ENCODE data around the gene UMAD1.

The UMAD1 gene

DNA sequence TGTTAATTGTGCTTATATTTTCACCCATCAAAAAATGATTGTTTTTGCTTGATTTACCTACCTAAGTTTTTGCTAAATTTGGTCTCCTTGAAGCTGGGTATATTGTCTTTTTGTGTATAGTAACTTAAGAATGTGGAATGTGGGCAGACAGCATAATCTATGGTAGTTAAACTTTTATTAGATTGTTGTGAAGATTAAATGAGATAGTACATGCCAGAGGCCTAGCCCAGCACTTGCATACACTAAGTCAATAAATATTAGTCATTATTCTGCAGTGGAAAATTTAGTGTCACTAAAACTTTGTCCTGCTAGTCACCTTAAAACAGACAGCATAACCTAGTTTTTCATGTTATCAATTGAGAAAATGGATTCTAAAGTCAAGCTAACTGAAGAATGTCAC, 97.1 kb downstream of the UMAD1 start:
- H3K27me3 Mint-ChIP-seq (ENCODE audit: low read depth), result peaks cover 5% of the 10 kb centered on the region
- no peak overlapping the region for H3K27ac Mint-ChIP-seq
- H3K4me1 Mint-ChIP-seq, result peaks cover 20% of the 10 kb centered on the region
- no peaks in the 10 kb centered on the region for H3K36me3 Mint-ChIP-seq (ENCODE audit: low read depth)
- TF ChIP-seq, protein P1, sequence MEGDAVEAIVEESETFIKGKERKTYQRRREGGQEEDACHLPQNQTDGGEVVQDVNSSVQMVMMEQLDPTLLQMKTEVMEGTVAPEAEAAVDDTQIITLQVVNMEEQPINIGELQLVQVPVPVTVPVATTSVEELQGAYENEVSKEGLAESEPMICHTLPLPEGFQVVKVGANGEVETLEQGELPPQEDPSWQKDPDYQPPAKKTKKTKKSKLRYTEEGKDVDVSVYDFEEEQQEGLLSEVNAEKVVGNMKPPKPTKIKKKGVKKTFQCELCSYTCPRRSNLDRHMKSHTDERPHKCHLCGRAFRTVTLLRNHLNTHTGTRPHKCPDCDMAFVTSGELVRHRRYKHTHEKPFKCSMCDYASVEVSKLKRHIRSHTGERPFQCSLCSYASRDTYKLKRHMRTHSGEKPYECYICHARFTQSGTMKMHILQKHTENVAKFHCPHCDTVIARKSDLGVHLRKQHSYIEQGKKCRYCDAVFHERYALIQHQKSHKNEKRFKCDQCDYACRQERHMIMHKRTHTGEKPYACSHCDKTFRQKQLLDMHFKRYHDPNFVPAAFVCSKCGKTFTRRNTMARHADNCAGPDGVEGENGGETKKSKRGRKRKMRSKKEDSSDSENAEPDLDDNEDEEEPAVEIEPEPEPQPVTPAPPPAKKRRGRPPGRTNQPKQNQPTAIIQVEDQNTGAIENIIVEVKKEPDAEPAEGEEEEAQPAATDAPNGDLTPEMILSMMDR (IDR thresholded peaks at IDR 0.05; ENCODE audit: unreplicated experiment in 3 of 3), result no peak
- no peaks in the 10 kb centered on the region for H3K9me3 Mint-ChIP-seq
- no peak overlapping the region for H3K4me3 Mint-ChIP-seq

DNA sequence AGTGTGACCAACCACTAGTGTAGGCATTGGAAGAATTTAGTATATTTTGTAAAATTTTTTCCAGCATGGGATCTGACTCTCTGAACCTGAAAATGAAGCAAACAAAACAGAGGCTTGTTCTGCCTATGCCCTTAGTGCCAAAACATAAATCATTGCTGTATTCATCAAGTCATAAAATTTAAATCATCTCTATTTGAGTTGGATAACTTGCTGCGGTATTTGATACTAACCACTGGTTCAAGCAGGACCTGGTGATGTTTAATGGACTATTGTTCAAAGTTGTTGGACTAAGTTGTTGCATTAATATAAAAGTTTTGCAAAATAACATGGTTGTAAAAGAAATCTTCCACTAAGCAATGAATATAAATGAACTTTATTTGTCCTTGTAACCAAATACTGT, 97.6 kb downstream of the UMAD1 start:
- Mint-ChIP-seq H3K4me3 (no peak overlapping the region), H3K4me1 (peaks cover 15% of the 10 kb centered on the region), H3K36me3 (ENCODE audit: low read depth) (no peaks in the 10 kb centered on the region), H3K27ac (peak overlapping the region in 1 of 3 experiments; percentile 13), H3K9me3 (no peaks in the 10 kb centered on the region), H3K27me3 (ENCODE audit: low read depth) (peaks cover 5% of the 10 kb centered on the region)
- TF ChIP-seq, protein P1 (IDR thresholded peaks at IDR 0.05; ENCODE audit: unreplicated experiment in 3 of 3), result no peak

DNA sequence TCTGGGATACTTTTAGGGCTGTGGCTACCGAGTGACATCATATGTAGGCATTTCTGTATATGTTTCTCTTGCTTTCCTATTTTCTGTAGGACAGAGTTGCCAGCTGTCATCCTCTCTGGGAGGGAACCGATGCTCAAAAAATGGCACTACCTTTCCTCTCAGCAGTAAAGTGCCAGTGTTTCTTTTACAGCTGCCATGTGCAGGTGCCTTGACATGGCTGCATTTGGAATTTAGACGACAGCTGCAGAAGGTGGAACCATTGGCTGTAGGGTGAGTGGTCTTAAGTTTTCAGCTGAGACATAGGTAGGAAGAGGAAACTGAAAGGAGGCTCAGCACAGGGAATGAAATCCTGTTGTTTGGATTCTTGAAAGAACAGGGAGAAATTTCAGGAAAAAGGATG, 98.1 kb downstream of the UMAD1 start:
- TF ChIP-seq, protein P1 (IDR thresholded peaks at IDR 0.05; ENCODE audit: unreplicated experiment in 3 of 3), result no peak
- H3K4me3 Mint-ChIP-seq, result no peak overlapping the region
- H3K9me3 Mint-ChIP-seq, result no peaks in the 10 kb centered on the region
- H3K4me1 Mint-ChIP-seq, result peaks cover 13% of the 10 kb centered on the region
- H3K27ac Mint-ChIP-seq, result peak overlapping the region in 1 of 3 experiments; percentile 13
- H3K27me3 Mint-ChIP-seq (ENCODE audit: low read depth), result peaks cover 5% of the 10 kb centered on the region
- no peaks in the 10 kb centered on the region for H3K36me3 Mint-ChIP-seq (ENCODE audit: low read depth)

DNA sequence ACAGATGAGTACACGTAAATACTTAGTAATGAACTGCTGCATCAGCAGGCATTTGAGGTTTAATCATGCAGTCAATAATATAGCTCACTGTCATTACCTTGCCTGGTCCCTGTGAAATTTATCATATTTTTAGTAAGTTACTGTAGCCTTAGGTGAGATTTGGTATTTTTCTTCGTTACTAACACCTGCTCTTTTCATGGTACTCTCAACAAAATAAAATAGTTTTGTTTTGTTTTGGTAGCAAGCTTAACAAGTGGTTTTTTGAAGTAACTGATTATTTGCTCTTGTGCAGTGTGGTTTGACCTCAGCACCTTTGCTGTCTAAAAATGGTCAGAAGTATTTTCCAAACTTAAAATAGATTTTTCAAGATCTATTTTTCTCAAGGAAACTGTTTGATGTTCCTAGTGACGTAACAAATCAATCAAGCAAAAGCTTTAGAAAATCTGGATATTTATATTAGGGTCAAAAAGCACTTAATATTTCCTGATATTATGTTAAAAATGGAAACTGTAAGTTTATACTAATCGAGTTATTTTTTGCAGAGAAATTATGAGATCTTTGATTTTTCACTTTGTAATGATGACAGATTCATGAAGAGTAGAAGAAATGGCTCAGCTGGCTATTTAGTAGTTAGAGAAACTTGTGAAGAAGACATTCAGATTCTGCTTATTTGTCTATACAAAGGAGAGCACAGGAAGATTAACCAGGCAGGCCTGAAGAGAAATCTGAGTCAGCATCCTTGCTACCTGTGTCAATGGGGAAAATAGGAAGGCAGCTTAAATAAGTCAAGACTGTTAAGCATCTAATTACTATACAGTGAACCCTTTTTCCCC, 98.9 kb downstream of the UMAD1 start:
- H3K4me3 Mint-ChIP-seq, result no peak overlapping the region
- H3K36me3 Mint-ChIP-seq (ENCODE audit: low read depth), result no peaks in the 10 kb centered on the region
- TF ChIP-seq, protein P1 (IDR thresholded peaks at IDR 0.05; ENCODE audit: unreplicated experiment in 3 of 3), result no peak
- H3K4me1 Mint-ChIP-seq, result peaks cover 13% of the 10 kb centered on the region
- H3K27me3 Mint-ChIP-seq (ENCODE audit: low read depth), result peaks cover 5% of the 10 kb centered on the region
- H3K27ac Mint-ChIP-seq, result no peak overlapping the region
- H3K9me3 Mint-ChIP-seq, result no peaks in the 10 kb centered on the region

DNA sequence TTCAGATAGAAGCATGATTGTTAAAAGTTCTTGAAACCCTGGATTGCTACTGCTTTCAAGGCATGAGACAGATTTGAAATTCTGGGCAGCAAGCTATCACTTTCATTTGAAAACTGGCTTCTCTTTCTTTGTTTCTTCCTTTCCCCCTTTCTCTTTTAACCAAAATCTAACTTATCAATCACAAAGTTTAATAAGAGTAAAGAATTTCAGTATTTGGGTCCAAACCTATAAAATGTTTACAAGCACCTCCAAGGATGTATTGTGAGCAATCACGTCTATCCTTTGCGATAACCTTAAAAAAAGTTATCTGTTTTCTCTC, 99.4 kb downstream of the UMAD1 start:
- Mint-ChIP-seq H3K36me3 (ENCODE audit: low read depth) (no peaks in the 10 kb centered on the region), H3K27me3 (ENCODE audit: low read depth) (peaks cover 5% of the 10 kb centered on the region), H3K4me1 (peaks cover 13% of the 10 kb centered on the region), H3K4me3 (no peak overlapping the region), H3K9me3 (no peaks in the 10 kb centered on the region), H3K27ac (no peak overlapping the region)
- TF ChIP-seq, protein P1 (IDR thresholded peaks at IDR 0.05; ENCODE audit: unreplicated experiment in 3 of 3), result no peak

DNA sequence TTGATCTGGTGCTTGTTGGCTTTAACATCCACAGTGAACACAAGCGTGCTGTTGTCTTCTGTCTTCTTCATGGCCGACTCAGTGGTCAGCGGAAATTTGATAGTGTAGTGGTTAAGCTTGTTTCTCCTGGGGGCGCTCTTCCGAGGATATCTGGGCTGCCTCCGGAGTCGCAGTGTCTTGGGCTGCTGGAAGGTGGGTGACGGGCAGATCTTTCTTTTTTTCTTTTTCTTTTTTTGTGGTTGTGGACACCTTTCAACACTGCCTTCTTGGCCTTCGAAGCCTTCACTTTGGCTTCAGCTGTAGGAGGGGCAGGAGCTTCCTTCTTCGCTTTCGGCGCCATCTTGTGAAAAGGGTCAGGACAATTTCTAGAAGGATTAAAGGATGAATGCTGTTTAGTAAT, 101.7 kb downstream of the UMAD1 start:
- TF ChIP-seq, protein P1 (IDR thresholded peaks at IDR 0.05; ENCODE audit: unreplicated experiment in 3 of 3), result no peak
- no peaks in the 10 kb centered on the region for H3K36me3 Mint-ChIP-seq (ENCODE audit: low read depth)
- H3K9me3 Mint-ChIP-seq, result no peaks in the 10 kb centered on the region
- H3K4me3 Mint-ChIP-seq, result no peak overlapping the region
- peaks cover 13% of the 10 kb centered on the region for H3K4me1 Mint-ChIP-seq
- peaks cover 5% of the 10 kb centered on the region for H3K27me3 Mint-ChIP-seq (ENCODE audit: low read depth)
- no peak overlapping the region for H3K27ac Mint-ChIP-seq

Data from nephron (organoid).